Measurements from ENCODE around the gene NPIPA5.
A peak's percentile ranks its signal among the peaks of the same experiment; 100 is the strongest.
"Not testable (repeated sequence)": the region's sequence is repeated elsewhere in the genome, so short reads cannot be mapped to it uniquely, and the experiment has no call there.

The NPIPA5 gene

GRCh38 chr16:15378194-15378593 is at the start of gene NPIPA5:
Gene NPIPA5, minus strand, starts transcription at chr16:15378294. Its CDS starts 0 bp downstream, at chr16:15378294.
- not testable (repeated sequence) for DNase-seq (ENCODE audit: low spot score)

DNA sequence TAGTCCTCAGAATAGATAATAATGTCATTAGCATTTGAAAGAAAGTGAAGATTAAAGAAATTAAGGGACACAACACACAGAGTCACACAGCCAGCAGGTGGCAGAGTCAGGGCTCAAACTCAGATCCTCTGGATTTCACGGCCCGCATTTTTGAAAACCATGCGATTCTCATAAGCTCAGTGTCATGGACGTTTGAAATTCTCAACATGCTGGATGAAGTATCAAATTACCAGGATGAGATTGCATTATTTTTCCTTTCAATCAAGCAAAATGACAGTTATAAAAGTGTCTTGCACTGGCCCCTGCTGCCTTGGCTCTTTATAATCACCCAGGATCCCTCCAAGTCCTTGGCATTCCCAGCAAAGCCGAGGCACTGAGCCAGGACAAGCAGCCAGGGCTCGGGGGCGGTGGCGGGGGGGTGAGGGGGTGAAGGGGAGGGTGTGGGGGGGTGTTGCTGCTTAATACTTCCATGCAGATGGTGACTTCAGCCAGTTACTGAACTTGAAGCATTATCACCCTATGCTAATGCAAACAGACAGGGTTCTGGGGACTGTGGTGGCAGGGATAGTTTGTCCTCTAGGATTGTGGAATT is 49.6 kb upstream of the NPIPA5 start:
- peak; percentile 69 for DNase-seq (ENCODE audit: low spot score)

DNA sequence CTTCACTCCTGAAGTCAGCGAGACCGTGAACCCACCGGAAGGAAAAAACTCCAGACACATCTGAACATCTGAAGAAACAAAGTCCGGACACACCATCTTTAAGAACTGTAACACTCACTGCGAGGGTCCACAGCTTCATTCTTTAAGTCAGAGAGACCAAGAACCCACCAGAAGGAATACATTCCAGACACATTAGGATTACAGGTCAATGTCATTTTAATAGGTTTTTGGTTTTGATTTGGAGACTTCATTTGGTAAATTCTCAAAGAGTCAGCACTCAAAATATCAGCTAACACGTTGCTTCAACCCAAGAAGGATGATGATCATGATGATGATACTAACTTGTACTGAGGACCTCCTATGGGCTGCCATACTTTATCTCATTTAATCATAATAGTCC is 48.7 kb upstream of the NPIPA5 start:
- DNase-seq (ENCODE audit: low spot score), result no peak

GRCh38 chr16:15425861-15426260 is 47.8 kb upstream of the NPIPA5 start:
- DNase-seq (ENCODE audit: low spot score), result no peak

DNA sequence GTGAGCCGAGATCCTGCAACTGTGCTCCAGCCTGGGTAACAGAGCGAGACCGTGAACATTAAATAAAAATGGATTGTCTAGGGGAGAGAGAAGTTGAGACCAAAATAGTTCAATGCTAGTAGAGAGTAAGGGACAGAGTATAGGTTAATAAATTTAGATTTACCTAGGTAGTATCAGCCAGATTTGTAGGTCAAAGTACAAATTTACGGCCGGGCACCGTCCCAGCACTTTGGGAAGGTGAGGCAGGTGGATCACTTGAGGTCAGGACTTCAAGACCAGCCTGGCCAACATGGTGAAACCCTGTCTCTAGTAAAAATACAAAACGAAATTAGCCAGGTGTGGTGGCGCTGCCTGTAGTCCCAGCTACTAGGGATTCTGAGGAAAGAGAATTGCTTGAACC is 44.1 kb upstream of the NPIPA5 start:
- no peak for DNase-seq (ENCODE audit: low spot score)

GRCh38 chr16:15421696-15422095 is 43.6 kb upstream of the NPIPA5 start:
- not testable (repeated sequence) for DNase-seq (ENCODE audit: low spot score)

GRCh38 chr16:15418206-15418605 is 40.1 kb upstream of the NPIPA5 start:
- DNase-seq (ENCODE audit: low spot score), result no peak

GRCh38 chr16:15417197-15417596 is 39.1 kb upstream of the NPIPA5 start:
- DNase-seq (ENCODE audit: low spot score), result no peak

DNA sequence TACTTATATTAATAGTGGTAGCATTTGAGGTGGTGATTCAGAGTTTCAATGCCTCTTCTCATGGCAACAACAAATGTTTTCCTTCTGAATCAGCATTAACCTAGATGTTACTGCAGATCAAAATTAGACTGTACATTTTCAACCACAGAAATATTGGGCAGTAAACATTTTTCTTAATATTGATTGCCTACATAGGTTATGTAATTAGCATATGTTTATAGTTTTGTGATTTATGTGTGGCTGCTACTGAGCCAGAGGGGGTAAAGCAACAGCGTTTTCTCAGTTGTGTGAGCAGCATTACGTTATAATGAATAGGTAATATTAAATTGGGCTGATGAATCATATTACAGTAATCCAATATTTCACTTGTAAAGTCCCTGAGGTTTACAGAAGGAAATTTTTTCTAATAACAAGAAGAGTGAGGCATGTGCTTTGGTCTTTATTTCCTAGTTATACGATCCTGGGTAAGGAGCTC is 37.5 kb upstream of the NPIPA5 start:
- no peak for DNase-seq (ENCODE audit: low spot score)

- not testable (repeated sequence) for DNase-seq (ENCODE audit: low spot score)
Observed at GRCh38 chr16:15409476-15409875, 31.4 kb upstream of the NPIPA5 start.

DNA sequence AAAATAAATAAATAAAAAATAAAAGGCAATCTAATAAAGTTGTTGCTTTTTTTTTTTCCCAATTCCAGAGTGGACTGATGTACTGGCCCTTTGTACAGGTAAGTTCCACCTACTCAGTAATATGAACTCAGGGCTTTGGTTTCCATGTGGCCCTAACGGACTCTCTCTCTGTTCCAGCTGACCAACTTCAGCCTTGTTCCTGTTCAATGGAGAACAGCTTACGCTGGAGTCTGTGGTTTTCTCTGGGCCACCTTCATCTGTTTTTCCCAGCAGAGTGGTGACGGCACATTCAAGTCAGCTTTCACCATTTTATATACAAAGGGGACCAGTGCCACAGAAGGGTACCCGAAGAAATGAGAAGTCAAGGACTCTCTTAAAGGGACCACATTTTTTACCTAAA is 29.7 kb upstream of the NPIPA5 start:
- not testable (repeated sequence) for DNase-seq (ENCODE audit: low spot score)

DNA sequence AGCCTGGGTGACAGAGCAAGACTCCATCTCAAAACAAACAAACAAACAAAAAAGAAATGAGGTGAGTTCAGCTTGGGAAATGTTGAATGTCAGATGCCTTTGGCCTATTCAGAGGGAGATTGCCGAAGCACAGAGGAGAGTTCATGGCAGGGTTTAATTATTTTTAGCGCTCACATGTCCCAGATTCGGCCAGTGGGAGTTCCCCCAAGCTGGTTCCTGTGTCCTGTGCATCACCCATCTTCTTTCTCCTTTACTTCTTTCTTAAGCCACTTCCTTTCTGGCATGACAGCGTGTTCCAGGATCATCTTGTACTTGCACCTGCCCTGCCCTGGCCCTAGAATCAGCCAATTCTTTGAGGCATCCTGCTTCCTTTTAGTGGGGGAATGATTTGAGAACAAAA is 26.7 kb upstream of the NPIPA5 start:
- no peak for DNase-seq (ENCODE audit: low spot score)

- DNase-seq (ENCODE audit: low spot score), result not testable (repeated sequence)
Observed at GRCh38 chr16:15404091-15404490, 26.0 kb upstream of the NPIPA5 start.

- DNase-seq (ENCODE audit: low spot score), result no peak
Observed at GRCh38 chr16:15403392-15403995, 25.4 kb upstream of the NPIPA5 start.

DNA sequence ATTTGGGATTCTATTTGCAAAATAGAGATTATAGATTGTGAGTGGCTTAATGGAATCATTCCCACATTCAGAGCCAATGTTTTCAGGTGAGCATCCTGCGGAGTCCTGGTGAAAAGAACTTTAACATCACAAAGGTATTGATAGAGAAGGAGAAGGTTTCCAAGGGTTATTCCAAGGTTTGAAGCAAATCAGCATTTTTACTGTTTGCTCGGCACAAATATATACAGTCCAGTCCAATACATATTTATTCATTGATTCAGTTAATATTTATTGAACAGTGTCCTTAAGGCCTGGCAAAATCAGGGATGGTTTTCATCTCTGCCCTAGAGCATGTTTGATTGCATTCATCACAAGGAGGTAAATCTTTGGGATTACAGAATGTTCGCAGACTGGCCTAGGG is 23.9 kb upstream of the NPIPA5 start:
- no peak for DNase-seq (ENCODE audit: low spot score)

DNA sequence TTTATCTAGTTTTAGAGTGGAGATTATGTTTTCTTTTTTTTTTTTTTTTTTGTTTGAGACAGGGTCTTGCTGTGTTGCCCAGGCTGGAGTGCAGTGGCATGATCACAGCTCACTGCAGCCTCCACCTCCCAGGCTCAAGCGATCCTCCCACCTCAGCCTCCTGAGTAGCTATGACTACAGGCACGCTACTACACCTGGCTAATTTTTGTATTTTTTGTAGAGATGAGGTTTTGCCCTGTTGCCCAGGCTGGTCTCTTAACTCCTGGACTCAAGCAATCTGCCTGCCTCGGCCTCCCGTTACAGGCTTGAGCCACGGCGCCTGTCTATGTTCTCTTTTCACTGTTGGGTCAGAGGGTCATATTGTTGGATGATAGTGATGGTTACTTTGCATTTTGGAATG is 22.2 kb upstream of the NPIPA5 start:
- not testable (repeated sequence) for DNase-seq (ENCODE audit: low spot score)

- no peak for DNase-seq (ENCODE audit: low spot score)
Observed at GRCh38 chr16:15399317-15399716, 21.2 kb upstream of the NPIPA5 start.

- DNase-seq (ENCODE audit: low spot score), result no peak
Observed at GRCh38 chr16:15398618-15399316, 20.7 kb upstream of the NPIPA5 start.

- no peak for DNase-seq (ENCODE audit: low spot score)
Observed at GRCh38 chr16:15396948-15397594, 19.0 kb upstream of the NPIPA5 start.

DNA sequence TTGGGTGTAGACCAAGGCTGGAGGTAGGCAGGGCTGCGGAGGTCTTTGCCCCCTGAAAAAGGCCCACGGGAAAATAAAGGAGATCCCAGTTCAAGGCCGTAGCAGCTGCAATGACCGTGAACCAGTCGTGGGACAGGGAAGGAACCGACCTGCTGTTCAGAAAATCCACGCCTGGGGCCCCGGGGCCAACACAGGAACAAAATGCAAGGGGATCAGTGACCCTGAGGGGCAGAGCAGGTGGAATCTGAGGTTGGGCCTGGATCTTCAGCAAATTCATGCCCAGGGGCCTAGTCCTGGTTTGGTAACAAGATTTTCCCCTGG is 18.4 kb upstream of the NPIPA5 start:
- not testable (repeated sequence) for DNase-seq (ENCODE audit: low spot score)

DNA sequence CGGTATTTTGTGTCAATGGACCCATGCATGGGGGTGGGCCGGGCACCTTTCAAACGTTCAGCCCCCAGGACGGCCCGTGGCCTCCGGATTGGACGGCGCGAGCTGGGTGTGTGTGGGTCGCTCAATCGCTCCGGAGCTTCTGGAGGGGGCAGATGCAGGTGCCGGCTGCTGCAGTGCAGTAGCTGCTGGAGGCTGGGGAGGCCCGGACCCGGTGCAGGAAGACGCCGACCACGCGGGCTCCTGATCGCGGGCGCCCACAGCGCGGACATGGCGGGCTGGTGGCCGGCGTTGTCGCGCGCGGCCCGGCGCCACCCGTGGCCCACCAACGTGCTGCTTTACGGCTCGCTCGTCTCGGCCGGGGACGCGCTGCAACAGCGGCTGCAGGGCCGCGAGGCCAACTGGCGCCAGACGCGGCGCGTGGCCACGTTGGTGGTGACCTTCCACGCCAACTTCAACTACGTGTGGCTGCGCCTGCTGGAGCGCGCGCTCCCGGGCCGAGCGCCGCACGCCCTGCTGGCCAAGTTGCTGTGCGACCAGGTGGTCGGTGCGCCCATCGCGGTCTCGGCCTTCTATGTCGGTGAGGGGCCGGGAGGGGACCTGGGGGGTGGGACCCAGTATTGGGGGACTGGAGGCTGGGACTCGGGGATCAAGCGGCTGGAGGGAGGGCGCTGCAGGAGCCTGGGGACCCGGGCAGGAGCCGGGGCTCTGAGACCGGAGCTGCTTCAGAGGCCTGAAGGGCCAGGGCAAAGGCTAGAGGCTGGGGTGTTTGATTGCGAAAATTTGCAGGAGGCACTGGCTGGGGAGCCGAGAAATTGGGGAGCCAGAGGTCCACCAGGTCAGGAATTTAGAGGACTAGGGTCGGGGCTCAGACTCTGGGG is 17.8 kb upstream of the NPIPA5 start, which contains the start of gene MPV17L:
MPV17L (plus strand) TSS at position 124 of the 878 bp plus-strand sequence; CDS start at position 268, 144 bp downstream.
- not testable (repeated sequence) for DNase-seq (ENCODE audit: low spot score)

GRCh38 chr16:15393025-15393424 is 14.9 kb upstream of the NPIPA5 start:
- not testable (repeated sequence) for DNase-seq (ENCODE audit: low spot score)

Data from hepatic stellate cell (primary cell).